SK-N-SH (cell line): Measurements from ENCODE around the gene STMN1. TPM values are rescaled to one million over a fixed set of nuclear protein-coding genes. Genes with fewer than 3 reads are reported as not detected.

ENCODE experiments used
- CTCF ChIA-PET: fragments of 300-600, 350-600 bp; formaldehyde crosslinking; extraction: SDS; loops from one replicate; lab custom pipeline; 2021; lab: Yijun Ruan, JAX
- POLR2A ChIA-PET: fragments of 350-600 bp; sonication (Branson Sonifier 250); formaldehyde crosslinking; extraction: SDS; loops from one replicate; lab custom pipeline; 2020; ENCODE audit warnings: antibody characterized with exemption, inconsistent platforms; lab: Yijun Ruan, JAX
- DNase-seq: peaks from one replicate; pipeline ENCODE4 v3.0.0; 2012
- H2AFZ ChIP-seq: fragments of 200-600 bp; sonication (generic); 2 replicates; pipeline ENCODE4 v1.8.1; 2016; ENCODE audit warnings: antibody characterized with exemption, mild to moderate bottlenecking, low read depth
- H3F3A ChIP-seq: fragments of 200-600 bp; sonication (generic); replicated peaks from 2 replicates; pipeline ENCODE3; 2016; ENCODE audit warnings: antibody characterized with exemption, mild to moderate bottlenecking; ENCODE audit not compliant: insufficient read depth
- H3K27ac ChIP-seq, 2 experiments: fragments of 200-500 bp in 1 of 2; fragments of 200-600 bp in 1 of 2; sonication (Bioruptor generic) in 1 of 2; sonication (generic), shearing (Covaris generic) in 1 of 2; 2 replicates each; pipeline versions ENCODE4 v1.5.1 to v1.6.1; 2014 to 2016; ENCODE audit warnings: low read depth in 2 of 2, inconsistent platforms in 1 of 2, low read length in 1 of 2, mild to moderate bottlenecking in 1 of 2, mixed read lengths in 1 of 2
- H3K27me3 ChIP-seq: fragments of 200-600 bp; sonication (generic), shearing (Covaris generic); 2 replicates; pipeline ENCODE4 v1.6.1; 2016; ENCODE audit warnings: mixed run types; ENCODE audit not compliant: insufficient read depth
- H3K36me3 ChIP-seq, 2 experiments: fragments of 200-500 bp in 1 of 2; fragments of 200-600 bp in 1 of 2; sonication (Bioruptor generic) in 1 of 2; sonication (generic) in 1 of 2; replicated peaks in 1 of 2; 2 replicates each; pipeline versions ENCODE3 to v1.5.1; 2014 to 2016; ENCODE audit warnings: low read length in 1 of 2, mild to moderate bottlenecking in 1 of 2; ENCODE audit not compliant: insufficient read depth in 2 of 2, control insufficient read depth in 1 of 2
- H3K4me1 ChIP-seq, 2 experiments: fragments of 200-500 bp in 1 of 2; fragments of 200-600 bp in 1 of 2; sonication (Bioruptor generic) in 1 of 2; sonication (generic), shearing (Covaris generic) in 1 of 2; 2 replicates each; pipeline versions ENCODE4 v1.5.1 to v1.6.1; 2014 to 2016; ENCODE audit warnings: low read depth in 1 of 2, low read length in 1 of 2, mixed run types in 1 of 2; ENCODE audit not compliant: insufficient read depth in 2 of 2, control insufficient read depth in 1 of 2
- H3K4me2 ChIP-seq: fragments of 200-600 bp; sonication (generic), shearing (Covaris generic); 2 replicates; pipeline ENCODE4 v1.6.1; 2017; ENCODE audit warnings: mixed run types
- H3K4me3 ChIP-seq, 2 experiments: fragments of 200-500 bp in 1 of 2; fragments of 200-600 bp in 1 of 2; sonication (Bioruptor generic) in 1 of 2; sonication (generic), shearing (Covaris generic) in 1 of 2; 2 replicates each; pipeline versions ENCODE4 v1.5.1 to v1.8.1; 2014 to 2016; ENCODE audit warnings: low read depth in 2 of 2, inconsistent platforms in 1 of 2, low read length in 1 of 2, mild to moderate bottlenecking in 1 of 2, mixed read lengths in 1 of 2, moderate library complexity in 1 of 2
- H3K79me2 ChIP-seq: fragments of 200-600 bp; sonication (generic); 2 replicates; pipeline ENCODE4 v1.8.1; 2017; ENCODE audit warnings: mild to moderate bottlenecking; ENCODE audit not compliant: insufficient read depth
- H3K9ac ChIP-seq: fragments of 200-600 bp; sonication (generic); 2 replicates; pipeline ENCODE4 v1.6.1; 2017; ENCODE audit warnings: mixed run types
- H3K9me2 ChIP-seq: fragments of 200-600 bp; sonication (generic); 2 replicates; pipeline ENCODE4 v1.6.1; 2017; ENCODE audit warnings: mixed run types
- H3K9me3 ChIP-seq: fragments of 200-600 bp; sonication (generic); 2 replicates; pipeline ENCODE4 v1.6.1; 2017; ENCODE audit warnings: mixed run types, mild to moderate bottlenecking, moderate library complexity
- H4K20me1 ChIP-seq: fragments of 200-600 bp; sonication (generic); 2 replicates; pipeline ENCODE4 v1.6.1; 2017; ENCODE audit warnings: mild to moderate bottlenecking, mixed run types; ENCODE audit not compliant: insufficient read depth
- CHD2 ChIP-seq: fragments of 150-350 bp; IDR thresholded peaks from 2 replicates; pipeline ENCODE4 v1.6.1; 2018; ENCODE audit warnings: low read length; ENCODE audit not compliant: partially characterized antibody
- FOSL2 ChIP-seq: IDR thresholded peaks from 2 replicates; pipeline ENCODE4 v1.4.0; 2012; ENCODE audit warnings: low read depth, mild to moderate bottlenecking, moderate library complexity, borderline replicate concordance
- FOXJ3 ChIP-seq: sonication (generic); formaldehyde crosslinking; IDR thresholded peaks from 2 replicates; pipeline ENCODE4 v1.5.1; 2020; ENCODE audit warnings: mild to moderate bottlenecking, missing genetic modification reagents
- FOXM1 ChIP-seq: IDR thresholded peaks from 2 replicates; pipeline ENCODE4 v1.4.0; 2012; ENCODE audit warnings: low read depth, mild to moderate bottlenecking
- GATA2 ChIP-seq: sonication (generic); formaldehyde crosslinking; IDR thresholded peaks from 2 replicates; pipeline ENCODE4 v1.5.0; 2020; ENCODE audit warnings: mild to moderate bottlenecking, missing genetic modification reagents
- JUND ChIP-seq: IDR thresholded peaks from 2 replicates; pipeline ENCODE4 v1.4.0; 2012
- MEF2A ChIP-seq: IDR thresholded peaks from 2 replicates; pipeline ENCODE4 v1.4.0; 2012; ENCODE audit warnings: low read depth, borderline replicate concordance
- MXI1 ChIP-seq: IDR thresholded peaks from 2 replicates; pipeline ENCODE4 v1.6.1; 2012; ENCODE audit warnings: mild to moderate bottlenecking, low read depth, low read length, improper control_type of control experiment
- NFIC ChIP-seq: IDR thresholded peaks from 2 replicates; pipeline ENCODE4 v1.4.0; 2012; ENCODE audit warnings: borderline replicate concordance
- NRF1 ChIP-seq: IDR thresholded peaks from 2 replicates; pipeline ENCODE4 v1.6.1; 2012; ENCODE audit warnings: low read depth, mild to moderate bottlenecking, low read length
- POLR2AphosphoS5 ChIP-seq: IDR thresholded peaks from 2 replicates; pipeline ENCODE4 v1.6.1; 2012; ENCODE audit warnings: low read depth, low read length
- RXRA ChIP-seq: IDR thresholded peaks from 2 replicates; pipeline ENCODE4 v1.4.0; 2012; ENCODE audit warnings: low read depth, mild to moderate bottlenecking, borderline replicate concordance
- TAF1 ChIP-seq: IDR thresholded peaks from 2 replicates; pipeline ENCODE4 v1.6.1; 2012; ENCODE audit warnings: low read depth, mild to moderate bottlenecking, low read length, moderate library complexity, borderline replicate concordance
- TCF12 ChIP-seq: IDR thresholded peaks from 2 replicates; pipeline ENCODE4 v1.4.0; 2012
- TEAD4 ChIP-seq: IDR thresholded peaks from 2 replicates; pipeline ENCODE4 v1.4.0; 2012; ENCODE audit warnings: mild to moderate bottlenecking, borderline replicate concordance; ENCODE audit not compliant: insufficient read depth
- YY1 ChIP-seq: IDR thresholded peaks from 2 replicates; pipeline ENCODE4 v1.4.0; 2012; ENCODE audit warnings: low read depth, mild to moderate bottlenecking
- WGBS: methylation state at CpG from one replicate; pipeline ENCODE4 v1.1.6; 2017; ENCODE audit warnings: low lambda C conversion rate; 5-methylcytosine and 5-hydroxymethylcytosine counted together
- polyA plus RNA-seq, 3 experiments: library from polyadenylated mRNA; depleted of rRNA; stranded (reverse); fragments of >200 nt; gene quantifications; 2 replicates each; pipeline ENCODE4 v1.2.3, GENCODE V29; 2012
- TF ChIP-seq, protein P1 (sequence below): IDR thresholded peaks from 2 replicates; pipeline ENCODE4 v1.4.0; 2012; ENCODE audit warnings: low read depth, borderline replicate concordance
- TF ChIP-seq, protein P2 (sequence below): fragments of 200-600 bp; sonication (generic); IDR thresholded peaks from 2 replicates; pipeline ENCODE4 v1.6.1; 2017; ENCODE audit warnings: antibody characterized with exemption, mild to moderate bottlenecking, moderate library complexity
- TF ChIP-seq, protein P3 (sequence below): IDR thresholded peaks from 2 replicates; pipeline ENCODE4 v1.4.0; 2012; ENCODE audit warnings: low read depth, borderline replicate concordance
- TF ChIP-seq, protein P4 (sequence below): IDR thresholded peaks from 2 replicates; pipeline ENCODE4 v1.6.1; 2012; ENCODE audit warnings: mild to moderate bottlenecking, low read depth, low read length, moderate library complexity
- TF ChIP-seq, protein P5 (sequence below): IDR thresholded peaks from 2 replicates; pipeline ENCODE4; 2012
- TF ChIP-seq, protein P6 (sequence below): fragments of 150-350 bp; IDR thresholded peaks from 2 replicates; pipeline ENCODE4 v1.6.1; 2016; ENCODE audit warnings: mild to moderate bottlenecking, low read depth, low read length

Gene STMN1
- polyA plus RNA-seq, 1 of the 3 experiments (the other 2 are of a cell fraction): 143 TPM

DNA sequence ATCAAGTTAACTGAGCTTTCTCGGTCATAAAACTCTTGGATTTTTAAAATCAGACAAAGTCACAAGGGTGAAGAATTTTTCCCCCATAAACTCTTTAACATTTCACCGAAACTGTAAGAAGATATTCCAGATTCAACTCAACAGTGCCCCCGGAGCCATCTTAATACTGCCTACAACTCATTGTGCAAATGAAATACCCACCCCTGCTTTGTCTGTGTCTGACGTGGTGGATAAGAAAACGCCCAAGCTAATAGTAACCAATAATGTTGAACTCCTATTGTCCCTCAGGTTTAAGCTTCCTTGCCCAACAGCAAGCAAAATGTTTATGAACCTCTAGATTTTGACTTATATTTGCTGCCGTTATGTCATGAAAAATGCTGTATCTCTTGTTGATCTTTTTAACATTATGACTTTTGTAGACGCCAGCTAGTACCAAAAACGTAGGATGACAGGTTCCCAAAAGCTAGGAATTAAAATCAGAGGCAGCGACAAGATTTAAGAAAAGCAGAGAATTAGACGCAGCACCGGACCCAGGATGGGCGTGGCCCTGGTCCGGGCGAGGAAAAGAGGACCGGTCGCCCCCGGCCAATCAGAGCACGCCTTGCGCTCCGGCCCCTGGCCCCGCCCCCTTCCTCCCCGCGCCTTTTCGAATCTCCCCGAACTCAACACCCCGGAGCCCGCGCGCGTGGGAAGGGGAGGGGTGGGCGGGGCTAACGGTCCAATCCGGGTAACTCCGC is 1.1 kb downstream of the STMN1 start (continued):
- TF ChIP-seq YY1 (peak; percentile 70; the same call in 1 of the 2 replicates), CHD2 (no peak), NFIC (no peak), NRF1 (no peak), MEF2A (no peak), MXI1 (0 out of 2 replicates have a peak, but pooled peaks have one; percentile 16), FOXM1 (no peak), TAF1 (no peak), FOSL2 (no peak), JUND (no peak), POLR2AphosphoS5 (0 out of 2 replicates have a peak, but pooled peaks have one; percentile 26), TCF12 (no peak)
- TF ChIP-seq, protein P1, sequence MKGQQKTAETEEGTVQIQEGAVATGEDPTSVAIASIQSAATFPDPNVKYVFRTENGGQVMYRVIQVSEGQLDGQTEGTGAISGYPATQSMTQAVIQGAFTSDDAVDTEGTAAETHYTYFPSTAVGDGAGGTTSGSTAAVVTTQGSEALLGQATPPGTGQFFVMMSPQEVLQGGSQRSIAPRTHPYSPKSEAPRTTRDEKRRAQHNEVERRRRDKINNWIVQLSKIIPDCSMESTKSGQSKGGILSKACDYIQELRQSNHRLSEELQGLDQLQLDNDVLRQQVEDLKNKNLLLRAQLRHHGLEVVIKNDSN: no peak
- TF ChIP-seq, protein P2, sequence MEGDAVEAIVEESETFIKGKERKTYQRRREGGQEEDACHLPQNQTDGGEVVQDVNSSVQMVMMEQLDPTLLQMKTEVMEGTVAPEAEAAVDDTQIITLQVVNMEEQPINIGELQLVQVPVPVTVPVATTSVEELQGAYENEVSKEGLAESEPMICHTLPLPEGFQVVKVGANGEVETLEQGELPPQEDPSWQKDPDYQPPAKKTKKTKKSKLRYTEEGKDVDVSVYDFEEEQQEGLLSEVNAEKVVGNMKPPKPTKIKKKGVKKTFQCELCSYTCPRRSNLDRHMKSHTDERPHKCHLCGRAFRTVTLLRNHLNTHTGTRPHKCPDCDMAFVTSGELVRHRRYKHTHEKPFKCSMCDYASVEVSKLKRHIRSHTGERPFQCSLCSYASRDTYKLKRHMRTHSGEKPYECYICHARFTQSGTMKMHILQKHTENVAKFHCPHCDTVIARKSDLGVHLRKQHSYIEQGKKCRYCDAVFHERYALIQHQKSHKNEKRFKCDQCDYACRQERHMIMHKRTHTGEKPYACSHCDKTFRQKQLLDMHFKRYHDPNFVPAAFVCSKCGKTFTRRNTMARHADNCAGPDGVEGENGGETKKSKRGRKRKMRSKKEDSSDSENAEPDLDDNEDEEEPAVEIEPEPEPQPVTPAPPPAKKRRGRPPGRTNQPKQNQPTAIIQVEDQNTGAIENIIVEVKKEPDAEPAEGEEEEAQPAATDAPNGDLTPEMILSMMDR: peak; percentile 51
- TF ChIP-seq, protein P3, sequence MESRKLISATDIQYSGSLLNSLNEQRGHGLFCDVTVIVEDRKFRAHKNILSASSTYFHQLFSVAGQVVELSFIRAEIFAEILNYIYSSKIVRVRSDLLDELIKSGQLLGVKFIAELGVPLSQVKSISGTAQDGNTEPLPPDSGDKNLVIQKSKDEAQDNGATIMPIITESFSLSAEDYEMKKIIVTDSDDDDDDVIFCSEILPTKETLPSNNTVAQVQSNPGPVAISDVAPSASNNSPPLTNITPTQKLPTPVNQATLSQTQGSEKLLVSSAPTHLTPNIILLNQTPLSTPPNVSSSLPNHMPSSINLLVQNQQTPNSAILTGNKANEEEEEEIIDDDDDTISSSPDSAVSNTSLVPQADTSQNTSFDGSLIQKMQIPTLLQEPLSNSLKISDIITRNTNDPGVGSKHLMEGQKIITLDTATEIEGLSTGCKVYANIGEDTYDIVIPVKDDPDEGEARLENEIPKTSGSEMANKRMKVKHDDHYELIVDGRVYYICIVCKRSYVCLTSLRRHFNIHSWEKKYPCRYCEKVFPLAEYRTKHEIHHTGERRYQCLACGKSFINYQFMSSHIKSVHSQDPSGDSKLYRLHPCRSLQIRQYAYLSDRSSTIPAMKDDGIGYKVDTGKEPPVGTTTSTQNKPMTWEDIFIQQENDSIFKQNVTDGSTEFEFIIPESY: no peak

DNA sequence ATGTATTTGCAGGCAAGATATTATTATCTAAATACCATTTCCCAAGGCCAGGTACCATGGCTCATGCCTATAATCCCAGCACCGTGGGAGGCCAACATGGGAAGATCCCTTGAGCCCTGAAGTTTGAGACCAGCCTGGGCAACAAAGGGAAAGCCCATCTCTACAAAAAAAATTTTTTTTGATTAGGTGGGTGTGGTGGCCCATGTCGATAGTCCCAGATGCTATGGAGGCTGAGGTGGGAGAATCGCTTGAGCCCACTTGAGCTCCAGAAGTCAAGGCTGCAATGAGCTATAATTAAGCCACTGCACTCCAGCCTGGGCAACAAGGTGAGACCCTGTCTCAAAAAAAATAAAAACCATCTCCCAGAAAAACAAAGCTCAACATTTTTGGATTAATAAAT is 2.2 kb downstream of the STMN1 start:
- peak overlapping the region in 1 of 2 experiments; percentile 92; a peak in 1 of 4 replicates for H3K27ac ChIP-seq
- H3K4me1 ChIP-seq: peaks cover 13% of the 10 kb centered on the region in 2 experiments; a peak in 3 of 4 replicates
- peaks cover 29% of the 10 kb centered on the region for H3F3A ChIP-seq
- DNase-seq: no peak
- peak overlapping the region; percentile 92 for H3K9ac ChIP-seq
- H3K4me3 ChIP-seq: peak overlapping the region; percentile 85 to 92
- no peak overlapping the region for H2AFZ ChIP-seq
- H3K9me2 ChIP-seq: no peaks in the 10 kb centered on the region
- H3K27me3 ChIP-seq: no peaks in the 10 kb centered on the region
- peak overlapping the region; percentile 91 for H3K4me2 ChIP-seq
- ChIA-PET POLR2A (interaction anchor here (0.7 to 4.2 kb wide), 6 partner anchors 8 to 96 kb away, joined by 3 to 16 read pairs (median 9); partner anchors contain the start of gene PAFAH2), CTCF (interaction anchor here (0.8 to 13.3 kb wide), 7 partner anchors 9 to 130 kb away, joined by 3 to 344 read pairs (median 3); partner anchors contain the start of gene PAFAH2)
- peaks cover 21% of the 10 kb centered on the region; the same call in 1 of the 2 replicates for H4K20me1 ChIP-seq
- no peaks in the 10 kb centered on the region for H3K9me3 ChIP-seq
- peaks cover 45 to 46% of the 10 kb centered on the region in 2 experiments for H3K36me3 ChIP-seq
- H3K79me2 ChIP-seq: peaks cover 66% of the 10 kb centered on the region
- 12% methylated on average over 3 of the region's 3 CpGs for WGBS
- TF ChIP-seq FOXJ3: no peak
- TF ChIP-seq, protein P4, sequence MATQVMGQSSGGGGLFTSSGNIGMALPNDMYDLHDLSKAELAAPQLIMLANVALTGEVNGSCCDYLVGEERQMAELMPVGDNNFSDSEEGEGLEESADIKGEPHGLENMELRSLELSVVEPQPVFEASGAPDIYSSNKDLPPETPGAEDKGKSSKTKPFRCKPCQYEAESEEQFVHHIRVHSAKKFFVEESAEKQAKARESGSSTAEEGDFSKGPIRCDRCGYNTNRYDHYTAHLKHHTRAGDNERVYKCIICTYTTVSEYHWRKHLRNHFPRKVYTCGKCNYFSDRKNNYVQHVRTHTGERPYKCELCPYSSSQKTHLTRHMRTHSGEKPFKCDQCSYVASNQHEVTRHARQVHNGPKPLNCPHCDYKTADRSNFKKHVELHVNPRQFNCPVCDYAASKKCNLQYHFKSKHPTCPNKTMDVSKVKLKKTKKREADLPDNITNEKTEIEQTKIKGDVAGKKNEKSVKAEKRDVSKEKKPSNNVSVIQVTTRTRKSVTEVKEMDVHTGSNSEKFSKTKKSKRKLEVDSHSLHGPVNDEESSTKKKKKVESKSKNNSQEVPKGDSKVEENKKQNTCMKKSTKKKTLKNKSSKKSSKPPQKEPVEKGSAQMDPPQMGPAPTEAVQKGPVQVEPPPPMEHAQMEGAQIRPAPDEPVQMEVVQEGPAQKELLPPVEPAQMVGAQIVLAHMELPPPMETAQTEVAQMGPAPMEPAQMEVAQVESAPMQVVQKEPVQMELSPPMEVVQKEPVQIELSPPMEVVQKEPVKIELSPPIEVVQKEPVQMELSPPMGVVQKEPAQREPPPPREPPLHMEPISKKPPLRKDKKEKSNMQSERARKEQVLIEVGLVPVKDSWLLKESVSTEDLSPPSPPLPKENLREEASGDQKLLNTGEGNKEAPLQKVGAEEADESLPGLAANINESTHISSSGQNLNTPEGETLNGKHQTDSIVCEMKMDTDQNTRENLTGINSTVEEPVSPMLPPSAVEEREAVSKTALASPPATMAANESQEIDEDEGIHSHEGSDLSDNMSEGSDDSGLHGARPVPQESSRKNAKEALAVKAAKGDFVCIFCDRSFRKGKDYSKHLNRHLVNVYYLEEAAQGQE: no peak
- TF ChIP-seq, protein P5, sequence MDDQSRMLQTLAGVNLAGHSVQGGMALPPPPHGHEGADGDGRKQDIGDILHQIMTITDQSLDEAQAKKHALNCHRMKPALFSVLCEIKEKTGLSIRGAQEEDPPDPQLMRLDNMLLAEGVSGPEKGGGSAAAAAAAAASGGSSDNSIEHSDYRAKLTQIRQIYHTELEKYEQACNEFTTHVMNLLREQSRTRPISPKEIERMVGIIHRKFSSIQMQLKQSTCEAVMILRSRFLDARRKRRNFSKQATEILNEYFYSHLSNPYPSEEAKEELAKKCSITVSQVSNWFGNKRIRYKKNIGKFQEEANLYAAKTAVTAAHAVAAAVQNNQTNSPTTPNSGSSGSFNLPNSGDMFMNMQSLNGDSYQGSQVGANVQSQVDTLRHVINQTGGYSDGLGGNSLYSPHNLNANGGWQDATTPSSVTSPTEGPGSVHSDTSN: no peak
- TF ChIP-seq RXRA: no peak
- no peak for TF ChIP-seq GATA2
- TF ChIP-seq, protein P6, sequence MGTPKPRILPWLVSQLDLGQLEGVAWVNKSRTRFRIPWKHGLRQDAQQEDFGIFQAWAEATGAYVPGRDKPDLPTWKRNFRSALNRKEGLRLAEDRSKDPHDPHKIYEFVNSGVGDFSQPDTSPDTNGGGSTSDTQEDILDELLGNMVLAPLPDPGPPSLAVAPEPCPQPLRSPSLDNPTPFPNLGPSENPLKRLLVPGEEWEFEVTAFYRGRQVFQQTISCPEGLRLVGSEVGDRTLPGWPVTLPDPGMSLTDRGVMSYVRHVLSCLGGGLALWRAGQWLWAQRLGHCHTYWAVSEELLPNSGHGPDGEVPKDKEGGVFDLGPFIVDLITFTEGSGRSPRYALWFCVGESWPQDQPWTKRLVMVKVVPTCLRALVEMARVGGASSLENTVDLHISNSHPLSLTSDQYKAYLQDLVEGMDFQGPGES: no peak
- no peak for TF ChIP-seq TEAD4
